Lung (tissue), 12 donors: ENCODE data around the gene SFXN3. TPM values are rescaled to one million over a fixed set of nuclear protein-coding genes. Genes with fewer than 3 reads are reported as not detected.

ENCODE experiments used
- ATAC-seq: fragments of 200-7000 bp; cut with Tn5 transposase; one replicate; pipeline ENCODE4 v1.9.1; 2020; ENCODE audit warnings: moderate number of reproducible peaks; ENCODE audit not compliant: insufficient read depth, low FRiP score
- DNase-seq, 3 donors: peaks; one replicate each; pipeline ENCODE4 v3.0.0-alpha.2; 2013 to 2017
- H3K27ac ChIP-seq, 2 donors: one replicate each; pipeline ENCODE4 v1.5.1; 2013; ENCODE audit warnings: mild to moderate bottlenecking in 2 of 2, moderate library complexity in 2 of 2, control low read depth in 1 of 2, inconsistent platforms in 1 of 2, low read depth in 1 of 2, low read length in 1 of 2
- H3K27me3 ChIP-seq, 3 donors: one replicate each; pipeline ENCODE4 v1.5.1; 2013; ENCODE audit warnings: low read length in 2 of 3; ENCODE audit not compliant: control insufficient read depth in 3 of 3, insufficient read depth in 3 of 3
- H3K36me3 ChIP-seq, 4 donors: one replicate each; pipeline ENCODE4 v1.5.1; 2013; ENCODE audit warnings: low read length in 4 of 4, mild to moderate bottlenecking in 1 of 4, moderate library complexity in 1 of 4; ENCODE audit not compliant: control insufficient read depth in 4 of 4, insufficient read depth in 4 of 4
- H3K4me1 ChIP-seq, 5 donors: one replicate each; pipeline ENCODE4 v1.5.1; 2013; ENCODE audit warnings: low read length in 5 of 5, mild to moderate bottlenecking in 2 of 5, moderate library complexity in 1 of 5; ENCODE audit not compliant: control insufficient read depth in 5 of 5, insufficient read depth in 5 of 5
- H3K4me3 ChIP-seq: one replicate; pipeline ENCODE4 v1.5.1; 2013; ENCODE audit warnings: mild to moderate bottlenecking, control low read depth, moderate library complexity
- H3K9ac ChIP-seq, 2 donors: one replicate each; pipeline ENCODE4 v1.5.1; 2013; ENCODE audit warnings: low read length in 2 of 2, control low read depth in 1 of 2; ENCODE audit not compliant: insufficient read depth in 1 of 2
- H3K9me3 ChIP-seq, 4 donors: one replicate each; pipeline ENCODE4 v1.5.1; 2013; ENCODE audit warnings: low read length in 3 of 4, mild to moderate bottlenecking in 1 of 4, moderate library complexity in 1 of 4; ENCODE audit not compliant: control insufficient read depth in 4 of 4, insufficient read depth in 3 of 4
- WGBS, 2 donors: extraction: QIAGEN DNeasy Blood & Tissue Kit; methylation state at CpG; one replicate each; pipeline ENCODE4 v1.1.7; 2013; 5-methylcytosine and 5-hydroxymethylcytosine counted together
- polyA plus RNA-seq, 2 donors: library from polyadenylated mRNA; stranded (reverse); fragments of 200-250 nt; gene quantifications; one replicate each; pipeline ENCODE4 v1.2.1, GENCODE V29; 2013
- total RNA-seq, 2 donors: library from RNA; depleted of rRNA in 1 of 2; stranded (reverse); fragments of >200 nt in 1 of 2; gene quantifications; one replicate each; pipeline ENCODE4 v1.2.1, GENCODE V29; 2014 to 2021
- TF ChIP-seq, protein P1 (sequence below): IDR thresholded peaks from 2 replicates; pipeline ENCODE4 v1.5.1; 2012; ENCODE audit warnings: mild to moderate bottlenecking; ENCODE audit errors: control extremely low read depth, extremely low read depth
- donor health status: control.
- donor health status: control.
- donor health status: Bipolar disorder and iron deficiency.
- donor health status: healthy.
- donor health status: DM: yes; HTN: yes; CAD: no.

Gene SFXN3
- total and polyA plus RNA-seq, 4 donors = 36.4 to 95.8 (median 39.6) TPM

DNA sequence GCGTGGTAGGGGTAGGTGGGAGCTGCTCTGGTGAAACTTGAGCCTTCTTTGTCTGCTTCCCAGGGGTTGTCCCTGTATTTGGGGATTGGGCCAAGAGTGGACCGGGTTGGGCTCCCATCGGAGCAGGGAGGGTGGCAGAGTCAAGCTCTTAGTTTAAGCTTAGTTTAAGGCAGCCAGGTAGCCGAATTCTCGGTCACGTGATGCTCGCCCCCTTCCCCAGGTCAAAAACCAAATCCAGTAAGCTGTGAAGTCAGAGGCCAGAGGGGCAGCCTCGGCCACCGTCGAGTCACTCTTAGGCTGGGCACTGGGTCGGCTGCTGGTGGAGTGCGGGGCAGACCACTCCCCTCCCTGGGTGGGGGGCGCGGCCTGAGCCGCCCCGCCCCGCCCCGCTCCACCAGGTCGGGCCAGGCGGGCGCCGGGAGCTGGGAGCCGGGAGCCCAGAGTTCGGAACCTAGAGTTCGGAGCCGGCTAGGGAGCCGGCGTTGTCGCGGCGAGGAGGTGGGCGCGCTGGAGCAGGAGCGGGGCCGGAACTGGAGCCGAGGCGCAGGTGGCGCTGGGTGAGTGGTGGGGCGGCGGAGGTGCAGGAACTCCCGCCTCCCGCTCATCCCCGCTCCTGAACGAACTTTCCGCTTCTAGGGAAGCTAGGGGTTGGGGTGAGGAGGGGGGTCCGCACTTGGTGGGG lies 34.2 kb upstream of the SFXN3 start:
- WGBS, 2 donors = 4 to 5% methylated on average over 40 to 46 of the region's 46 CpGs
- Histone ChIP-seq H3K4me1 (peaks cover 2 to 51% (median 24%) of the 10 kb centered on the region in 5 donors), H3K9ac (no peak overlapping the region), H3K9me3 (no peaks in the 10 kb centered on the region), H3K4me3 (peak overlapping the region; percentile 68), H3K27ac (peak overlapping the region; percentile 99 to 100), H3K27me3 (no peaks in the 10 kb centered on the region), H3K36me3 (peaks cover 0 to 13% (median 4%) of the 10 kb centered on the region in 4 donors)
- DNase-seq (peak; percentile 29 to 42 (median 40)), ATAC-seq (no peak)
- TF ChIP-seq, protein P1, sequence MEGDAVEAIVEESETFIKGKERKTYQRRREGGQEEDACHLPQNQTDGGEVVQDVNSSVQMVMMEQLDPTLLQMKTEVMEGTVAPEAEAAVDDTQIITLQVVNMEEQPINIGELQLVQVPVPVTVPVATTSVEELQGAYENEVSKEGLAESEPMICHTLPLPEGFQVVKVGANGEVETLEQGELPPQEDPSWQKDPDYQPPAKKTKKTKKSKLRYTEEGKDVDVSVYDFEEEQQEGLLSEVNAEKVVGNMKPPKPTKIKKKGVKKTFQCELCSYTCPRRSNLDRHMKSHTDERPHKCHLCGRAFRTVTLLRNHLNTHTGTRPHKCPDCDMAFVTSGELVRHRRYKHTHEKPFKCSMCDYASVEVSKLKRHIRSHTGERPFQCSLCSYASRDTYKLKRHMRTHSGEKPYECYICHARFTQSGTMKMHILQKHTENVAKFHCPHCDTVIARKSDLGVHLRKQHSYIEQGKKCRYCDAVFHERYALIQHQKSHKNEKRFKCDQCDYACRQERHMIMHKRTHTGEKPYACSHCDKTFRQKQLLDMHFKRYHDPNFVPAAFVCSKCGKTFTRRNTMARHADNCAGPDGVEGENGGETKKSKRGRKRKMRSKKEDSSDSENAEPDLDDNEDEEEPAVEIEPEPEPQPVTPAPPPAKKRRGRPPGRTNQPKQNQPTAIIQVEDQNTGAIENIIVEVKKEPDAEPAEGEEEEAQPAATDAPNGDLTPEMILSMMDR = no peak

DNA sequence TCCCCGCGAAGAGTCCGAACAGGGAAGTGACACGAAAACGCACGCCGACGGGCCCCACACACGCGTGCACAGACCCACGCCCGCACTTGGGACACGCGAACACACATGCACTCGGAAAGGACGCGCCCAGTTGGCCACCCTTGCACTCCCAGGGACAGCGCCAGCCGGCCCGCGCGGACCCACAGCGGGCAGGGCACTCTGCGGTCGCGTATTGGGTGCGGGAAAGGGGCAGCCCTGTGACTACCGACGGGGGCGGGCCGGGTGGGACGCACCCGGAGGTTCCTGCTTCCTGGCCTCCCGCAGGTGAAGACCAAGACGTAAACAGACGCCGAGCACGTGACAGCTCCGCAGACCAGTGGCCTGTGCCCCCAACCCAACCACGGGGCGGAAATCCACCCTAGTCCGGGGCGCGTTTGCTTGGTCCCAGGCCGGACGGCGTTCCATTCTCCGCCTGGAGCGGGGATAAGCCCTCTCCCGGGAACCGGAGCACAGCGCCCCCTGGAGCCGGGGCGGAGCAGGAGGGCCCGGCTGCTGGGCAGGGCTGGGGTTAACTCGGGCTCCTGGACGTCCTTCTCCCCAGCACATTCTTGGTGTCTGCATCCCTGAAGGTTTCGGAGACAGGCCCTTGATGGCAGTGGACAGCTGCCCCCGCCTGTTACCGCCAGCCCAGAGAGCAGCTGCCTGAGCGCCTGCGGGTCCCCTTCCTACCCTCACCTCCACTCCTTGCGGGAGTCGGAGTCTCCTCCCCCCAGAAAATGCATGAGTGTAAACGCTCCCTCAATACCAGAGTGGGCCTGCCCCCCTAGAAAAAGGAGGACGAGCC lies 33.5 kb upstream of the SFXN3 start:
- peak overlapping the region in 1 of 2 donors; percentile 93 for H3K9ac ChIP-seq
- H3K4me3 ChIP-seq = peak overlapping the region; percentile 68
- H3K36me3 ChIP-seq = peaks cover 0 to 15% (median 7%) of the 10 kb centered on the region in 4 donors
- TF ChIP-seq, protein P1 = peak; percentile 35
- H3K27me3 ChIP-seq = no peaks in the 10 kb centered on the region
- peak; percentile 46 to 79 (median 69) for DNase-seq
- no peaks in the 10 kb centered on the region for H3K9me3 ChIP-seq
- peak; percentile 60 for ATAC-seq
- peaks cover 6 to 59% (median 26%) of the 10 kb centered on the region in 5 donors for H3K4me1 ChIP-seq
- WGBS, 2 donors = 0% methylated on average over 55 to 66 of the region's 66 CpGs
- peak overlapping the region; percentile 99 to 100 for H3K27ac ChIP-seq

DNA sequence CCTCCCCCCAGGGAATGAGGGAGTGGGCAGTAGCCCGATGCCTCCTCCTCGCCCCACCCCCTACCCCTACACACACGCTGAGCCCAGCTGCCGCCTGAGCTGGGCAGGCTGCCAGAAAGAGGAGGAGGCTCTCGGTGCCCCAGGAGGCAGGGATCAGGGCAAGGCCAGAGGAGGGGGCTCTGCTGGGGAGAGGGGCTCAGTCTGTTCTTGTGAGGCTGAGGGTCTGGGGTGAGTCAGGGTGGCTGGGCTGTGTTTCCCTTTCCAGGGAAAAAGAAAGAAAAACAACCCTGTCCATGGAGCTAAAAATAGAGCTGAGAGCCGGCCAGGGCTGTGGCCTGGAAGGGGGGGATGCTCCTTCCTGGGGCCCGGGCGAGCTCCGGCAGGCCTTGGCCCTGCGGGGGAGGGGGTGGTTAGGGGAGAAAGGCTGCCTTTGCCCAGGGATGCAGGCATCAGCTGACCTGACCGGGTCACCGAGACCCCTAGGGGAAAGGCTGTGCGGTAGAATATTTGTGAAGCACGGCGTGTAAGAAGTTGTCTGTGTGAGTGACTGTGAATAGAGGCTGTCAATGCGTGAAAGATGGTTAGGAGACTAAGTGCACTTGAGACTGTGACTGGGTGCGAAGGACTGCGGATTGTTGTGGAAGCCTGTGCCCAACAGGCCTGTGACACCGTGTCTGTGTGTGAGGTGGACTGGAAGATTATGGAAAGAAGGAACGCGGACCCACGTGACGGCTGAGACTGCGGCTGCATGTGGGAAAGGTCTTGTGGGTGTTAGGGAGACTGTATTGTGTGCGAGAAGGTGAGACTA lies 32.6 kb upstream of the SFXN3 start:
- peak; percentile 16 for ATAC-seq
- Histone ChIP-seq H3K9ac (peak overlapping the region; percentile 91 to 93), H3K27ac (peak overlapping the region; percentile 99 to 100), H3K27me3 (no peaks in the 10 kb centered on the region), H3K4me1 (peaks cover 6 to 60% (median 26%) of the 10 kb centered on the region in 5 donors), H3K4me3 (peak overlapping the region; percentile 69), H3K36me3 (peaks cover 0 to 16% (median 13%) of the 10 kb centered on the region in 4 donors), H3K9me3 (no peaks in the 10 kb centered on the region)
- 2 to 3% methylated on average over 24 to 25 of the region's 25 CpGs for WGBS, 2 donors
- DNase-seq = peak; percentile 91 to 95 (median 94)
- TF ChIP-seq, protein P1 = no peak
